NOMO-1 (cell line): ENCODE measurements around the gene LCLAT1.
A peak's percentile ranks its signal among the peaks of the same experiment; 100 is the strongest.

ENCODE experiments used
- DNase-seq, 2 experiments: peaks; one replicate each; lab custom pipeline; 2025; ENCODE audit not compliant: unreplicated experiment in 2 of 2; lab: John Stamatoyannopoulos, UW

LCLAT1 gene

DNA sequence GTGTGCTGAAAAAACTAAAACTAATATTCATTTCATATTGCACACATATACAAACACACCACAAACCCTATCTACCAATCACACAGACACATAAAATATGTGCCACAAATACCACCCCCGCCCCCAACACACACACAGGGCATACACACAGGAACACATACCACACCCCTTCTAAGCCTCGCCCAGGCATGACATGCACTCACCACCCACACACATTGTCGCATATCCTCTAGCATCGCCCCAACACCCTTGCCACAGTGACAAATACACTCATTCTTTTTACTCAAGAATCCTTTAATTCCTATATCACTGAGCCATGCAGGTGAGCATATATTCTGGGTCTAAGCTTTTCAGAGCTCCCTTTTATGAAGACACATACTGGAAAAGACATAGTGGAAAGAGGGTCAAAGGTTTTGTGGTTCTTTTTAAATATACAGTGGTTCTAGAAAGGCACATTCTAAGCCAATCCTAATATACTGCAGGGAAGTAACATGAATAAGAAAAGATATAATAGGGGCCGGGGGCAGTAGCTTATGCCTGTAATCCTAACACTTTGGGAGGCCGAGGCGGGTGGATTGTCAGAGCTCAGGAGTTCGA lies 24.5 kb upstream of the LCLAT1 start:
- DNase-seq = no peak

DNA sequence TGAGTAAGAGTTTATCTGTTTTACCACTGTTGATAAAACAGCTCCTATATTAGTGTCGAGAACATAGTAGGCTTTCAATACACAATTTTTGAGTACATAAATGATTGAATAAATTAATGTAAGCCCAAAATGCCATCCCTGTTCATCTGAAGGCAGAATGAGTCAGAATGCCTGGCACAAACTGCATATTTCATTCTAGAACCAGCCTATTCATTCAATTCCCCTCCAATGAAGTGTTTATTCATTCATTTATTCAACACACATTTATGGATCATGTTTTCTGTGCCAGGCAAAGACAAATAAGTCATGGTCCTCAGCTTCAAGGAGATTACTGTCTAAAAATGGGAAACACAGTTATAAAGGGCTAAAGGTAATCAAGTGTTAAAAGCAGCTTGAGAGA lies 22.8 kb upstream of the LCLAT1 start:
- no peak for DNase-seq

DNA sequence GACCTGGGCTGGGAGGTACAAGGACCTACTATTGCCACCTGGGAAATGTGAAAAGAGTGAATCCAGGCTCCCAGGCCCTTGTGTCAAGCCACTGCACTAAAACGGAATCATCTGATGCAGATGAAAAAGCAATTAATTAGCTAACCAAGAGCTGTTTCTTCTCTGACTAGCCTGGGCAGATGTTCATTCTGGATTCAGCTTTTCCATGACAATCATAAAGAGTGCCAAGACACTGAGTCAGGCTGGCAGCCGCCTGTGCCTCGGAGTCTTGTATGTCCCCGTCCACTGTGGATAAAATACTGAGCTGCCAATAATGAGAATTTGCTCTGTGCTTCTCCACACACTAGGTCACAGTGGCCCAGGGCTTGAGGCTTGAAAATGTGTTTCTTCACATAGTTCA lies 21.7 kb upstream of the LCLAT1 start:
- no peak for DNase-seq

DNA sequence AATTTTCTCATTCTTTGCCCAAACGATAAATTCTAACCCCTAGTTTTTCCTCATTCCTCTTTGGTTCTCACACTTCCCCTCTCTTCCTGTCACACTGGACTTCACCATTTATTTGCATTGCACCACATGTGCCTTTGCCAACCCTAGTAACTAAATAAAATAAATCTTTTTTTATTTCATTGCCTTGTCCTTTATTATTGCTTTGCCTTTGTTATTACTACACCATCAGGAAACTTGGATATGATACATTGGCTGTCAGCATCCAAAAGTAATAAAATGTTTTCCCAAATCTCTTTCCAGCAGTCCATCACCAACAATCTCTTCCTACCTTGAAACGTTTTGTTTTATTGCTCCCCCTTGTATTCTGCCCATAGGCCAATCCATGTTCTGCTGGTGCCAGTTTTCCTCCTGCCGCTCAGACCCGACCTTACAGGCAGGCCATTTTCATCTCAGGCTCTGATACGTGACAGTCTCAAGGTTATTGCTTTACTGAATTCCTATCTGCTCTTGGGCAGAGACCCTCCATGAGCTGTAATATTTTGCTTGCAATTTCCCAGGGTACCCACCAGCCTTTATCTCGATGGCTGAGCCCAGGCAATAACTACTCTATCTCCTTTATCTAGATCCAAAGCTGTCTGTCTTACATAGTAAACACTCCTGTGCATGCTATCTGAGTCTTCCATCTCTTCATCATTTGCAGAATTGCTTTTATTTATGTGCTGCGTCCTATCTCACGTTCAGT lies 19.3 kb upstream of the LCLAT1 start:
- DNase-seq = no peak

DNA sequence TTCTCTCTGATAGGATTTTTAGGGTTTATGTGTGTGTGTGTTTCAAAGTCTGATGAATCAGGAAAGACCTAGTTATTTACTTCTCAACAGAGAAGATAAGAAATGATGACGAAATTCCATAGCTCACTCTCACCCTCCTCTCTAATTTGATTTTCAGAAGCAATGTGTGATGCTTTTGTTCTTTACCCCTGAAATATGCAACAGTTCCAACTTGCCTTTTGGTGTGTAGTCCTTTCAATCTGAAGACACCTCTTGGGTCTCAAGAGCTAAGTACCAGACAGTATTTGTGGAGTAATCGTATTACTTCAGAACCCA lies 18.7 kb upstream of the LCLAT1 start:
- DNase-seq = no peak

DNA sequence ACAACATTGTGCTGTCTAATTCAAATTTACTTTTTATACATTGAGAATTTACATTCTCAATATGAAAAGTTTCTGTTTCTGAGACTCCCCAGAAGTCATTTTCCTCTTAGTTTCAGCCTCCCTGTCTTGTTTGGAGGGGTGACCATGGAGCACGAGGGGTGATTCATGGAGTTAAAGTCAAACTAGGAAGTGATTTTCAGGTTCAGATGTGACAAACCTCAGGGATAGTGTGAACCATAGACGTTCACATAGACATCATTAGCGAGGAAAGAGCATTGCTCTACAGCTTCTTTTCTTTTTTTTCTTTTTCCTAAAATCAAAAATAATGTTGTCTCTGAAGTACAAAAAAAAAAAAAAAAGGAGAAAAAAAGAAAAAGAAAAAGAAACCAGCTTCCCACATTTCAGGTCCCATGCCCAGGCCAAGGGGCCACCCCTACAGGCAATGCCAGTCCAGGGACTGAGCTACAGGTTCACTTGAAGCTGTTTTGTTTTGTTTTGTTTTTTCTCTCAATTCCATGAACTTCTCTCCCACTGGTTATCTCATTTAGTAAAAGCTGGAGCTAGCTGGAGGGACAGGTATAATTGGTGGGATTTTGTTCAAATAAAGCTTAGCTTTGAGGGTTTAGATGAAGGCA lies 18.1 kb upstream of the LCLAT1 start:
- peak in 1 of 2 experiments; percentile 7 for DNase-seq

DNA sequence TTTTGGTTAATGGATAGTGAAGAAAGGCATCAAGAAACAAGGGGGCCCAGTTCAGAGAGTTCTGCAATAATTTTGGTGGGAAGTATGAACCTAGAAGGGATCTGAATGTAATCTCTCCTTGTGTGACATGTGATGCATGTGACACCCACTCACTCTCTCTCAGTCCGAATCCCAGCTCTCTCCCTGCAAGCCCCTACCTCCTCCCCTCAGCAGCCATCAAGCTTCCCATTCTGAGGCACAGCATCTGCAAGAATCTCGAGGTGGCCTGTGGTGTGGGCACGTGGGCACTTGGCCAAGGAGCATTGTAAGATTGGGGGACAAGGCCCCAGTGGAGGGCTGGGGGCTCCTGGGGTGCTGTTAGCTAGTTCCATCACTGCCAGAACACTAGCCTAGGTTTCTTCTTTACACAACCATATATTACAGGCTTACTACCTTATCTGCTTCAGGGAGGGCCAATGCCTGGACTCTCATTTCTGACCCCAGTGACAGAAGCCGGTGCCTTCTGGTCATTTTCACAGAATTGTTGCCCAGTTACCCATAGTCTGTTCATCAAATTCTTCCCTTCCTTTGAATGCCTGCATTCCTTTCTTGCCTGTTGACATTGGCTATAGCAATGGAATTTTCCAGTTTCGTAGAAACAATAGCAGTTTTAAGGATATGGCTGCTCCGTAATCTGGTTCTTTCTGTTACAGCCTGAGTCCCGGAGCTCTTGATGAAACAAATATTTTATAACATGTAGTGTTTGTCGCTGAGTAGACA lies 13.3 kb upstream of the LCLAT1 start:
- no peak for DNase-seq

DNA sequence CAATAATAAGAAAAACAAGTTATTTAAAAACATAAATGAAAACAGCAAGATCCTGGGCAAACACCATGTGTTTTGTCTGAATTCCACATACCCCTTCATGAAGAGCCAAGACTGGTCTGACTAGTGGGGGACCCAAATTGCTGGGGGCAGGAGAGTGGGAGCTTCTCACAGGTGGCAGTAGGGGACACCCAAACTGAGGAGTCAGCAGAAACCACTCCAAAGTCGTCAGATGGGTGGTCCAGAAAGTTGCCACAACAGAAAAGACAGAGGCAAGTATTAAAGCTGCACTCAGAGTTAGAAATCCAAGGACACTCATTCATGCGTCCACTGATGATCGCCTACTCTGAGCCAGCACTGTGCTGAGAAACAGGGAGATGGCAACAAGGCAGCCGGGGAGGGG lies 12.3 kb upstream of the LCLAT1 start:
- no peak for DNase-seq

DNA sequence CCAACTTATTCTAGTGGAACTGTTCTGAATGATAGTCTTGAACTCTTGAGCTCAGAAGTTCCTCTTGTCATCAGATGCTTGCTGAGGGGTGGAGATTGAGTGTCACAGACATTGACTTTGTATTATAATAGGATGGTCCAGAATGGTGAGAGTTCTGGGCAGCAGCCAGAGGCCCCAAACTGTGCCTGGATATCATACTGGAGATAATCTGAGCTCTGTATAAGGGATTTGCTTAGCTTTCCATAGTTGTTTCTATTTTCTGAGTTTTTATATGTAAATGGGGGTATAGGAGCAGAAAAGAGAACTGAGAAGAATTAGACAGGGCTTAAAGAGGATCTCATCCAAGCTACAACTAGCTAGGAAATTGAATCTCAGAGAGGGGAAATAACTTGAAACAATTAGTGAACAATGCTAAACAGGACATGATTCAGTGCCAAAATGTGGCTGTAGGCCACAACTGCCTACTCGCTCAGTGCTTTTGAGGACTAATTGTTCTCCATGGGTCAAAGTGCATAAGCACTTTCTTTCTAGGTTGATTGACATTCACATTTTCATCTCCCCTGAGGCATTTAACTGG lies 10.1 kb upstream of the LCLAT1 start:
- peak; percentile 34 to 70 for DNase-seq

DNA sequence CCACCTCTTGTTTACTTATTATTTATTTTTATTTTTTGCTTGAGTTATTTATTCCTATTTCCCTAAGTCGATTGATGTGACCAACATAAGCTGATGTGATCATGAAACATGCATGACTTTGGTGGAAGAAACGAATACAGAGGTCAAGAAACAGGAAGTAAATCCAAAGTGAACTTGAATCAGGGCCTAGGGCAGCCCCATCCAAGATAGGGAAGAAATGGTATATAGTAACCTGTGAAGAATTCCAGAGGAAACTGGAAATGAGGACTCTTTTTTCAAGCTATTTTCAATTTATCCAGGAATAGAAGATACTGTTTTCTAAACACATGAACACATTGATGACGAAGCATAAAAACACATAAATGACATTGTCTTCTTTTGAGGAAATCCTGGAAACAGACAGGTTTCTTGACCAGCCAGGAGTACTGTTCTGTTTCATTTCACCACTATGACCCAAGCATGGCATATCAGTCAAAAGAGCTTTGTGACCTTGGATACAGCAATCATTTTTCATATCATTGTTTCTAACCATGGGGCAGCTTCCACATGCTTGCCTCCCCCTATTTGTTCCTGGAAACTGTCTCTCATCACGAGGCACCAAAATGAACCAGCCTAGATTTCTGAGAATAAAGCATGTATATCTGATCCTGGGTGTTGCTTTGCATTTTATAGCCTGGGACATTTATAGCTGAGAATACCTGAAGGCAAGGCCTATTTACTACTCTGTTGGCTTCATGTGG lies 9.1 kb upstream of the LCLAT1 start:
- DNase-seq = no peak

DNA sequence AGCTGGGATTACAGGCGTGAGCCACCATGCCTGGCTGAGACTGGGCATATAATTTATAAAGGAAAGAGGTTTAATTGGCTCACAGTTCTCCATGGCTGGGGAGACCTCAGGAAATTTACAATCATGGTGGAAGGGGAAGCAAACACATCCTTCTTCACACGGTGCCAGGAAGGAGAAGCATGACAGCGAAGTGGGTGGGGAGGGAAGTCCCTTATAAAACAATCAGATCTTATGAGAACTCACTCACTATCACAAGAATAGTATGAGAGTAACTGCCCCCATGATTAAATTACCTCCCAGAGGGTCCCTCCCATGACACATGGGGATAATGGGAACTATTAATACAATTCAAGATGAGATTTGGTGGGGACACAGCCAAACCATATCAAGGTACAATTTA lies 7.8 kb upstream of the LCLAT1 start:
- no peak for DNase-seq

DNA sequence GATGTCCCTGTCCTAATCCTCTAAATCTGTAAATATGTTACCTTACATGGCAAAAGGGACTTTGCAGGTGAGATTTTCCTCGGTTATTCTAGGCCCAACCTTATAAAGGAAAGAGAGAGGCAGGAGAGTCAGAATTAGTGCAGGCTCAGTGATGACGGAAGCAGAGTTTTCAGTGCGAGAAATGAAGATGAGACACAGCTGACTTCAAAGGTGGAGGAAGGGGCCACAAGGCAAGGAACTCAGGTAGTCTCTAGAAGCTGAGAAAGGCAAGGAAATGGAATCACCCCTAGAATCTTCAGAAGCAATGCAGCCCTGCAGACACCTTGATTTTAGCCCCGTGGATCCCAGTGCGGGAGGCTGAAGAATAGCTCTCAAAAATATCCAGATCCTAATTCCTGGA lies 7.2 kb upstream of the LCLAT1 start:
- DNase-seq = no peak

DNA sequence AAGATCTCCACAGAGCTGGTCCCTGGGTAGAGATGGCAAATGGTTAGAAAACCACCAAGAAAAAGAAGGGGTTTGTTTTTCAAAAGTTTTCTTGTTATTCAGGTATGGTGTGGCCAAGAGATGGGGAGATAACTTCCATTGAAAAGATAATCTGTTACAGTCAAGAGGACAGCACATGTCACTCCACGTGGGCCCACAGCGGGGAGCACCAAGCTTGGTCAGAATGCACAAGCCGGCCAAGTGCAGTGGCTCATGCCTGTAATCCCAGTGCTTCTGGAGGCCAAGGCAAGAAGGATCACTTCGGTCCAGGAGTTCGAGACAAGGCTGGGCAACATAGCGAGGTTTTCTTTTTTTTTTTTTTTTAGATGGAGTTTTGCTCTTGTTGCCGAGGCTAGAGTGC lies 6.0 kb upstream of the LCLAT1 start:
- no peak for DNase-seq

DNA sequence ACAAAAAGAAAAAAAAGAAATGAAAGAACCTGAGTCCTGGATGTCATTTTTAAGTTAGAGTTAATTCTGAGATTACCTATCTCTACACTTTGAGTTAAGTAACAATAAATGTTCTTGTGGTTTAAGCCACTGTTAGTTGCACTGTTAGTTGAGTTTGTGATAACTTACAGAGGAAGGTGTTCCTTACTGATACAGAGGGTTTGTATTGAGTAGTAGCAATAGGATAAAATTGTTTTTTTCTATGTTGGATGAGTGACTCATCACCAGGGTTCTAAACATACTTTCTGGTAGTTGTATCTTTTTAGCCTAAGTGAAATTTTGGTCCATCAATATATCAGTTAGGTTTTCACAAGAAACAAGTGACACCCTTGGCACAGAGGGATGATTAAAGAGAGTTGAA lies 4.0 kb upstream of the LCLAT1 start:
- DNase-seq = no peak

DNA sequence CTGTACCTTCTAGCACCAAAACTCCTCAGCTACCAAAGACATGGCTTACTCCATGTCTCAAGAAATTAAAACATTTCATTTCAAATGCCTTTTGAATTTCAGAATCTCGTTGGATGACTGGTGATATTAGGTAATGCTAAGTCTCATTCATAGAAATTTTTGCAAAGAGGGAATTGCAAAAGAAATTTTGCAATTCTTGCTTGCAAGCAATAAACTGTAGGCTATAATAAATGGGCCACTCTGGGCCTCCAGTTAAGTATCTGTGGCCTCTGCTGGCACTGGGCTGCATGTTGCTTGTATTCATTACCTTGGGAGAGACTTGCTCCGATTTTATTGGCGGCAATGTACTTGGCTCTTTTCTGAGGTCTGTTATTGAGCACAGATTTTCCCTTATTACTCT lies 2.8 kb upstream of the LCLAT1 start:
- peak; percentile 59 for DNase-seq

DNA sequence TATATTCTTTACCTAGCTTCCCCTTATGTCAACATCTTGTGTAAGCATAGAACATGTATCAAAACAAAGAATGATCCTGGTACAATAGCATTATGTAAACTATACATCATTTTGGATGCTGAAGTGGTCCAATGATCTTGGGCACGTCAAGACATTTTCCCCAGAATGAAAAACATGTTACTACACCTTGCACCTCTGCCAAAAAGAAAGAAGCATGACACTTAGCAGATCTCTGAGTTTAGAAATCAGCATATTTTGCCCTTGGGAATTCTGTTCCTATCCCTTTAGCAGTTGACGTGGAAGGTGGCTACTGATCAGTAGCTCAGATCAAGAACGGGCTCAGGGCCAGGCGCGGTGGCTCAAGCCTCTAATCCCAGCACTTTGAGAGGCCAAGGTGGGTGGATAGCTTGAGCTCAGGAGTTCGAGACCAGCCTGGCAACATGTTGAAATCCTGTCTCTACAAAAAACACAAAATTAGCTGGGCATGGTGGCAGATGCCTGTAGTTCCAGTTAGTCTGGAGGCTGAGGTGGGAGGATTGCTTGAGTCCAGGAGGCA lies 1.7 kb upstream of the LCLAT1 start:
- DNase-seq = no peak

DNA sequence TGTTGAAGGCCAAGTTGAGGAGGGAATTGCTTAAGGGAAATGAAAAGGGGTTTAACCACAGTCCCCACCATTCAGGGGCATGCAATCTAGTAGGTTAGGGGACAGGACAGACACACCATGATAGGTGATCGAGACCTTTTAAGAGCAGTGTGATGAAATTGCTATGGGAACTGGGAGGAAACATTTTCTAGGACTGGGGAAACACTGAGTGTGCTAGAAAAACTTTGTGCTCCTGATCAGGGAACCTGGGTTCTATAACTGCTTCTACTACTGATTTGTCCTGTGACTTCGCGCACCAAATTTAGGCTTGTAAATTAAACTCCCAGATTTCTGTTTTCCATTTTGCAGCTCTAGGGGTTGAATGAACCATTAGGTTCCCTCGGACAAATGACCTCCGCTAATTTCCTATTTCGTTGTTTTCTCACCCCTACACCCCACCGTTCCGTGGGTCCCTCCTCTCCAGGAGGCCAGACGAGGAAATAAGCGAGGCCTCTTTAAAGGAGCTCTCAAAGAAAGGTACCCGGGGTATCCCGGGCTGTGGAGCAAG lies 371 bp upstream of the LCLAT1 start:
- DNase-seq = peak in 1 of 2 experiments; percentile 40

DNA sequence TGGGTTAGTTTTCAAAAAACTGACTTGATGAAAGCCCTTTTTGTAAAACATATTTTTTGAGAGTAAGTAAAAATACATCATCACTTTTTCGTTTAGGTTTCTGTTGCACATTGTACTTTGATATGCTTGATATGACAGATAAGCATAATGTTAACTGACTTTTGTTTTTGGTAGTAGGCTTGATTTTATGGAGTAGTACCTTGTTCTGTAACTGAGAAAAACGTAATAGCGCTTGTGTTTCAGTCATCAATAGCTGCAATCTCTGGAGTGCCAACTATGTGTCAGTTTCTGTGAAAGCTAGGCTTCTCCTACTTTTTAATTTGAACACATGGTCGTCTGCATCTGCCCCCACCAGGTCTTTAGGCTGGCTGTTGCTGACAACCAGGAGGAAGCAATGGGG lies 1.3 kb downstream of the LCLAT1 start:
- DNase-seq = no peak

DNA sequence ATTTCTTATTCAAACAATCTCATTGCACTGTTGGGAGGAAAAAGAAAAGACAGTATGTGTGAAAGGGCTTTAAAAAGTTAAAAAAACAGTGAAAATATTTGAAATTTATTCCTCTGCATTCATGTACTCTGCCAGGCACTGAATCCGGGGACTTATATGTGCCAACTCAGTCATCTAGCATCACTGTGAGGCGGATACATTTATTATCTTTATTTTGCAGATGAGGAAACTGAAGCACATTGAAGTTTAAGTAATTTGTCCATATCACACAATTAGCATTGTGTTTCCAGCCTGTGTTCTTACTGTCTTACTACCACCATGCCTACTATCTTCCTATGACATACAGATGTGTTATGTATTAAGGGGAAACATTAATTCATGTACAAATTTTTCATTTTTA lies 1.8 kb downstream of the LCLAT1 start:
- no peak for DNase-seq

DNA sequence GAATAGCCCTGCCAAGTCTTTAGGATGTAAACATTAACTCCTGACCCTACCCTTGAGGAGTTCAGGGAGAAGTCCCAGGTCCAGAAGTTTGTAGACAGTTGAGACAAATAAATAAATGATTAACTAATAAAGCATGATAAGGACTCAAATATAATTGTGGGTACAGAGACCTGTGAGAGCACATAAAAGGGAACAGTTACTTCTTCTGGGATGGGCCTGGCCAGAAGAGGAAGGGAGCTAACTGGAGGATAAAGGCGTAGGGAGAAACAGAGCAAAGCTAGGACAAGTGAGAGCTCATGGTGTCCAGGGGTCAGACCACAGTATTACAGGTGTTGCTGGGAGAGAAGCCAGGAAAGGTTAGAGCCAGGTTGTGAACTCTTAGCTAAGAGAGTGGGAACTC lies 3.0 kb downstream of the LCLAT1 start:
- no peak for DNase-seq
